HL-60 (cell line): ENCODE measurements around the gene TMC5.

Experiments used
- DNase-seq, 2 experiments: peaks; one replicate each; pipeline ENCODE4 v3.0.0-alpha.2; 2010 to 2020; ENCODE audit warnings: low read depth in 1 of 2, low spot score in 1 of 2
- H3K27ac ChIP-seq: fragments of 250-450 bp; sonication (Bioruptor Pico); replicated peaks from 2 replicates; pipeline ENCODE4 v1.5.1; 2020; ENCODE audit warnings: mild to moderate bottlenecking, moderate library complexity
- H3K27me3 ChIP-seq: fragments of 250-450 bp; sonication (Bioruptor Pico); 2 replicates; pipeline ENCODE4 v1.5.1; 2021; ENCODE audit warnings: mild to moderate bottlenecking, moderate library complexity; ENCODE audit not compliant: insufficient read depth, poor library complexity, severe bottlenecking
- H3K4me3 ChIP-seq: replicated peaks from 2 replicates; pipeline ENCODE4 v1.5.1; 2011; ENCODE audit warnings: mild to moderate bottlenecking, control low read depth, low read length; ENCODE audit not compliant: insufficient read depth
- GABPA ChIP-seq: IDR thresholded peaks from 2 replicates; pipeline ENCODE4 v1.6.1; 2012; ENCODE audit warnings: low read depth
- POLR2AphosphoS5 ChIP-seq: IDR thresholded peaks from 2 replicates; pipeline ENCODE4 v1.6.1; 2012; ENCODE audit warnings: low read depth
- SPI1 ChIP-seq: IDR thresholded peaks from 2 replicates; pipeline ENCODE4 v1.6.1; 2012; ENCODE audit warnings: low read depth, mild to moderate bottlenecking, borderline replicate concordance
- TF ChIP-seq, protein P1 (sequence below): IDR thresholded peaks from one replicate; pipeline ENCODE4 v1.5.1; 2011; ENCODE audit warnings: low read length, control low read depth, inconsistent platforms; ENCODE audit not compliant: insufficient read depth
- TF ChIP-seq, protein P2 (sequence below): IDR thresholded peaks from 2 replicates; pipeline ENCODE4 v1.6.1; 2012; ENCODE audit warnings: low read depth; ENCODE audit not compliant: insufficient replicate concordance

The TMC5 gene

DNA sequence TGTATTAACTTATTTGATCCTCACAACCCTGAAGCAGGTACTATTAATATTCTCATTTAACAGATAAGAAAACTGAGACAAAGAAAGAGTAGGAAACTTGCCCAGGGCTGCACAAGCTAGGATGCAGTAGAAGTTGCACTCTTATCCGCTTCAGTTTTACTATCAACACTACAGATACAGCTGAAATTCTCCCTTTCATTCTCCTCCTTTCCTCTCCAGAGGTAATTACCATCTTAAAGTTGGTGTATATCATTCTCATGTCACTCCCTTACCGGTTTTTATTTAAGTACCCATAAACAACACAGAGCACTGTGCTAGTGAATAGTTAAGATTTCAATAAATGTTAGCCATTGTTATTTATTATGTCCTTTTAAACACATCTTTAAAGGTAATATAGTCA lies 100.7 kb downstream of the TMC5 start:
- DNase-seq = no peak
- no peak overlapping the region for H3K4me3 ChIP-seq
- H3K27me3 ChIP-seq = no peaks in the 10 kb centered on the region
- TF ChIP-seq SPI1 (no peak), POLR2AphosphoS5 (no peak), GABPA (no peak)
- TF ChIP-seq, protein P1, sequence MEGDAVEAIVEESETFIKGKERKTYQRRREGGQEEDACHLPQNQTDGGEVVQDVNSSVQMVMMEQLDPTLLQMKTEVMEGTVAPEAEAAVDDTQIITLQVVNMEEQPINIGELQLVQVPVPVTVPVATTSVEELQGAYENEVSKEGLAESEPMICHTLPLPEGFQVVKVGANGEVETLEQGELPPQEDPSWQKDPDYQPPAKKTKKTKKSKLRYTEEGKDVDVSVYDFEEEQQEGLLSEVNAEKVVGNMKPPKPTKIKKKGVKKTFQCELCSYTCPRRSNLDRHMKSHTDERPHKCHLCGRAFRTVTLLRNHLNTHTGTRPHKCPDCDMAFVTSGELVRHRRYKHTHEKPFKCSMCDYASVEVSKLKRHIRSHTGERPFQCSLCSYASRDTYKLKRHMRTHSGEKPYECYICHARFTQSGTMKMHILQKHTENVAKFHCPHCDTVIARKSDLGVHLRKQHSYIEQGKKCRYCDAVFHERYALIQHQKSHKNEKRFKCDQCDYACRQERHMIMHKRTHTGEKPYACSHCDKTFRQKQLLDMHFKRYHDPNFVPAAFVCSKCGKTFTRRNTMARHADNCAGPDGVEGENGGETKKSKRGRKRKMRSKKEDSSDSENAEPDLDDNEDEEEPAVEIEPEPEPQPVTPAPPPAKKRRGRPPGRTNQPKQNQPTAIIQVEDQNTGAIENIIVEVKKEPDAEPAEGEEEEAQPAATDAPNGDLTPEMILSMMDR = no peak
- TF ChIP-seq, protein P2, sequence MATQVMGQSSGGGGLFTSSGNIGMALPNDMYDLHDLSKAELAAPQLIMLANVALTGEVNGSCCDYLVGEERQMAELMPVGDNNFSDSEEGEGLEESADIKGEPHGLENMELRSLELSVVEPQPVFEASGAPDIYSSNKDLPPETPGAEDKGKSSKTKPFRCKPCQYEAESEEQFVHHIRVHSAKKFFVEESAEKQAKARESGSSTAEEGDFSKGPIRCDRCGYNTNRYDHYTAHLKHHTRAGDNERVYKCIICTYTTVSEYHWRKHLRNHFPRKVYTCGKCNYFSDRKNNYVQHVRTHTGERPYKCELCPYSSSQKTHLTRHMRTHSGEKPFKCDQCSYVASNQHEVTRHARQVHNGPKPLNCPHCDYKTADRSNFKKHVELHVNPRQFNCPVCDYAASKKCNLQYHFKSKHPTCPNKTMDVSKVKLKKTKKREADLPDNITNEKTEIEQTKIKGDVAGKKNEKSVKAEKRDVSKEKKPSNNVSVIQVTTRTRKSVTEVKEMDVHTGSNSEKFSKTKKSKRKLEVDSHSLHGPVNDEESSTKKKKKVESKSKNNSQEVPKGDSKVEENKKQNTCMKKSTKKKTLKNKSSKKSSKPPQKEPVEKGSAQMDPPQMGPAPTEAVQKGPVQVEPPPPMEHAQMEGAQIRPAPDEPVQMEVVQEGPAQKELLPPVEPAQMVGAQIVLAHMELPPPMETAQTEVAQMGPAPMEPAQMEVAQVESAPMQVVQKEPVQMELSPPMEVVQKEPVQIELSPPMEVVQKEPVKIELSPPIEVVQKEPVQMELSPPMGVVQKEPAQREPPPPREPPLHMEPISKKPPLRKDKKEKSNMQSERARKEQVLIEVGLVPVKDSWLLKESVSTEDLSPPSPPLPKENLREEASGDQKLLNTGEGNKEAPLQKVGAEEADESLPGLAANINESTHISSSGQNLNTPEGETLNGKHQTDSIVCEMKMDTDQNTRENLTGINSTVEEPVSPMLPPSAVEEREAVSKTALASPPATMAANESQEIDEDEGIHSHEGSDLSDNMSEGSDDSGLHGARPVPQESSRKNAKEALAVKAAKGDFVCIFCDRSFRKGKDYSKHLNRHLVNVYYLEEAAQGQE = no peak
- H3K27ac ChIP-seq = no peak overlapping the region

DNA sequence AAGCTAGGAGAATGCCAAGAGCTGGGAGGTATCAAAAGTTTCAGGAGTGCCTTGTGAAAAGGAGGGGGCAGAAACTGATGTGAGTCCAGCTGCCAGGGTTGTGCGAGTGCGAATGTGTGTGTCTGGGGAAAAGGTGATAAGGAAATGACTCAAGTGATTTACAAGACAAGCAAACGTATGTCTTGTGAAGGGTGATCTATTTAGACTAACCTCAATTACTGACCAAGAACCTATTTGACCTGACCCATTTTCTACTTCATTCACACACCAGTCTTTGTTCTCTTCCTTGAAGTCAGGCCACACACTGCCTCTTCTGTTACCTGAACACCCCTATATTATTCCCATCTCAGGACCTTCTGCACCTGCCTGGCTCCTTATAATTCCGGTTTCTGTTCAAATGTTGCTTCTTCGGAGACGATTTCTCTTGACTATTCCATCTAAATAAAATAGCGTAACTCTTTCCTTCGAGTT lies 103.2 kb downstream of the TMC5 start:
- TF ChIP-seq, protein P1 = no peak
- no peak for TF ChIP-seq POLR2AphosphoS5
- no peak for TF ChIP-seq SPI1
- TF ChIP-seq, protein P2 = no peak
- TF ChIP-seq GABPA = no peak
- Histone ChIP-seq H3K27me3 (no peaks in the 10 kb centered on the region), H3K4me3 (peak overlapping the region; percentile 97), H3K27ac (peak overlapping the region; percentile 71)
- peak in 1 of 2 experiments; percentile 14 for DNase-seq

DNA sequence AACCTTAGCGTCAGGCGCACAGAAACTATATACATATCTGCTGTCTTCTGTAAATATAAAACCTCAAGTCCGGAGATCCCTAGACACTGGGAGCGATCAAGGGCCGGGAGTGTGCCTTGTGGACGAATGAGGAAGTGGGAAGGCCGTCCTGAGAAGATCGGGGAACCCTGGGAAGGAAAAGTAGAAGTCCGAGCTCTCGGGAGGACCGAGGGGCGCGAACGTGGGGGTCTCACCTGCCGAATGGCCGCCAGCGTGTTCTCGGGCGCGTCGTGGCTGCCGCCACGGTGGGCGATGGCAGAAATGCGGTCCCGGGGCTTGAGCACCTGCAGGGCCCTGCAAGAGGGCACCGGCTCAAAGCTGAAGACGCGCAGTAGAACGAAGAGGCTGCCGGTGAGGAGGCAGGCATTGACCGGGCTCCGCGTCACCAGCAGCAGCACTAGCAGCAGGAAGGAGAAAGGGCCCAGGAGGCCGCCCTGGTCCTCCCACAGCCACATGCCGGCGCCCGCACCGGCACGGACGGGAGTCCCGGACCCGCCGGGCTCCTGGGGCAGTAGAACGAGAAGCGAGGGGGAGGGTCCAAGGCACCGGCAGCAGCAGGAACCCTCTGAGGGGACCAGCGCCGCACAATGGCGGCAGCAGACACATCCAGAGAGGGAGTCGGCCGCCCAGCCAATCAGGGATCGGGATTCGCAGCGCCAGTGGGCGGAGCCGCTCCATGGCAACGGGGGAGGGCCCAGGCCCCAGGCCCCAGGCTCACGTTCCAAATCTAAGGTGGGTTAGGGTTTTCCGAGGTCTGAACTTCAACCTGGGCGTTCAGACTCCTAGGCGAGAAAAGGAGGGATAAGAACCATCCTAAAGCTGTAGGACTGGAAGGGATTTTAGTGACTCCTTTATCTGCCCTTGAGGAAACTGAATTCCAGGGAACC lies 104.1 kb downstream of the TMC5 start, which contains the start of gene GDE1:
TSS of gene GDE1 (minus strand) at position 628 of the 926 bp plus-strand sequence. CDS start at position 494, 134 bp downstream.
- peak; percentile 80 to 93 for DNase-seq
- TF ChIP-seq, protein P1 = no peak
- TF ChIP-seq POLR2AphosphoS5 = peak; percentile 64
- TF ChIP-seq, protein P2 = no peak
- TF ChIP-seq SPI1 = peak; percentile 85
- TF ChIP-seq GABPA = no peak
- Histone ChIP-seq H3K4me3 (peak within 1 kb of the TSS; percentile 97), H3K27me3 (no peaks in the 10 kb centered on the region), H3K27ac (peak within 1 kb of the TSS; percentile 71)
